HG03196 (cell line): ENCODE measurements around the gene PTPRN2.
"Not testable (repeated sequence)": the region's sequence is repeated elsewhere in the genome, so short reads cannot be mapped to it uniquely, and the experiment has no call there.

ENCODE experiments used
- ATAC-seq: cut with Tn5 transposase; IDR thresholded peaks from one replicate; pipeline ENCODE4 v1.9.1; 2021; ENCODE audit not compliant: unreplicated experiment

PTPRN2 gene

DNA sequence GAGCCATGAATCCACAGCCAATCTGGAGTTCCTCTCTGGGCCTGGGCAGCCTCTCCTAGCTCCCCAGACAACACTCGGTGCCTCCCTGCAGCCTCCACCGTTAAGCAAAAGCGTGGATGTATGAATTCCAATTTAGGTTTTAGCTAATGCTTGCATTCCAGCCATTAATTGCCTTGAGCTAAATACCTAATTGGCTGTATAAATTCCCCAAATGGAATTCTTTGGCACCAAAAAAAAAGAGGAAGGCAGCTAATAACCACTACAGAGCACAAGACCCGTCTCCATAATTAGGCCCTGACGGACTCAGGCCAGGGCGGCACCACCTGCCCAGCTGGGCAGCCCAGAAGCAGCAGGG, 140.5 kb downstream of the PTPRN2 start:
- no peak for ATAC-seq

DNA sequence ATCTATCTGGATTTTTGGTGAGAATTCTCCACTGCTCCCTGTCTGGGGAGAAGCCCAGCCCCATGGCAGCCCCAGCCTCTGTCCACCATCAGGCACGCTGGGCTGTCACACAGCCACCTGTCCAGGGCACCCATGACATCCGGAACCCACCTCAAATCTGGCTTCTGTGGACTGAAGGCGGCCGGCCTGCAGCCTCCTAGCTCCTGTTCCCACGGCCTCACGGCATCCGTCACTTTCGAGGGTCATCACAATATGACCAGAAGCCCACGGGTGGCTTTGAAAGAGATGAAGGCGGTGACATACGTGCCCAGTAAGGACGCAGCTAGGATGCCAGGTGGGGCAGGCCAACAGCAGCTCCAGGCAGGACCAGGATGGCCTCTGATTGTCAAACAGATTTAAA, 140.9 kb downstream of the PTPRN2 start:
- ATAC-seq, result no peak

DNA sequence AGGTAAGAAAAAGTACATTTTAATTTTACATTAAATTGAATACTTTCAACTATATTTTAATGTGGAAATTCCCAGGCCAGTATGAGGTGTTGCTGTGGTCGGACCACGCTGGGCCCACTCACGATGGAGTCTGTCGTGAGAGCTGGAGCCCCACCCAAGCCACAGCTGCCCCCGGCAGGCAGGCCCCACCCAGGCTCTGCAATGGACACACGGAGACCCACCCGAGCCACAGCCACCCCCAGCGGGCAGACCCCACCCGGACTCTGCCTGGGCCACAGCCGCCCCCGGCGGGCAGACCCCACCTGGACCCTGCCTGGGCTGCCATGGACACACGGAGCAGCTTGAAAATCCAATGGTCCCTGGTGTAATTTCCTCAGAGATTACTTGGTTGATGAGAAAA, 141.3 kb downstream of the PTPRN2 start:
- ATAC-seq, result no peak

DNA sequence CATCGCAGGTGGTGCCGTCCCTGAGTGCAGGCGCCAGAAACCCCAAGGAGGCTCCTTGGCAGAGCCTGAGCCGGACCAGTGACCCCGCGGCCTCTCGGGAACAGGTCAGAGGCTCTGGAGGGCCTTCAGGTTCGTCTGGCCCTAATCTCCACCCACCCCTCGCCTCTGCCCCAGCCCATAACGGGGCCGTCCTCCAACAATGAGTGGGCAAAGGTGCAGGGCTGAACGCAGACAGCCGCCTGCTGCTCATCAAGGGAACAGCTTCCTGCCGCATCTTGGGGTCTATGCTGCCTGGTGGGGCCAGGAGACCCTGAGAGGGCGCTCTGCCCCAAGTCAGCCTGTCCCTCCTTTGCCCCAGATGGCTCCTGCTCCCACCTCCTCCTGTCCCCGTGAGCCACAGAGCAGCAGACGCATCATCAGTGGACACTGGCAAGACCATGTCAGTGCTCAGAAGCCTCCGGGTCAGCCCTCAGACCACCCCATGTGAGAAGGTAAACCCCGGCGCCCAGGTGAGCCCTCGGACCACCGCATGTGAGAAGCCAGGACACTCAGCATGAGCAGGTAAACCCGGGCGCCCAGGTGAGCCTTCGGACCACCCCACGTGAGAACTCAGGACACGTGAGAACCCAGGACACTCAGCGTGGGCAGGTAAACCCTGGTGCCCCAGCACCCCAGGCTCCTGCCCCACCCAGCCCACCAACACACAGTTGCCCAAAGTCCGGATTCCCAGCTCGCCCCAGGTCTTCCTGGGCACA, 142.0 kb downstream of the PTPRN2 start:
- no peak for ATAC-seq

DNA sequence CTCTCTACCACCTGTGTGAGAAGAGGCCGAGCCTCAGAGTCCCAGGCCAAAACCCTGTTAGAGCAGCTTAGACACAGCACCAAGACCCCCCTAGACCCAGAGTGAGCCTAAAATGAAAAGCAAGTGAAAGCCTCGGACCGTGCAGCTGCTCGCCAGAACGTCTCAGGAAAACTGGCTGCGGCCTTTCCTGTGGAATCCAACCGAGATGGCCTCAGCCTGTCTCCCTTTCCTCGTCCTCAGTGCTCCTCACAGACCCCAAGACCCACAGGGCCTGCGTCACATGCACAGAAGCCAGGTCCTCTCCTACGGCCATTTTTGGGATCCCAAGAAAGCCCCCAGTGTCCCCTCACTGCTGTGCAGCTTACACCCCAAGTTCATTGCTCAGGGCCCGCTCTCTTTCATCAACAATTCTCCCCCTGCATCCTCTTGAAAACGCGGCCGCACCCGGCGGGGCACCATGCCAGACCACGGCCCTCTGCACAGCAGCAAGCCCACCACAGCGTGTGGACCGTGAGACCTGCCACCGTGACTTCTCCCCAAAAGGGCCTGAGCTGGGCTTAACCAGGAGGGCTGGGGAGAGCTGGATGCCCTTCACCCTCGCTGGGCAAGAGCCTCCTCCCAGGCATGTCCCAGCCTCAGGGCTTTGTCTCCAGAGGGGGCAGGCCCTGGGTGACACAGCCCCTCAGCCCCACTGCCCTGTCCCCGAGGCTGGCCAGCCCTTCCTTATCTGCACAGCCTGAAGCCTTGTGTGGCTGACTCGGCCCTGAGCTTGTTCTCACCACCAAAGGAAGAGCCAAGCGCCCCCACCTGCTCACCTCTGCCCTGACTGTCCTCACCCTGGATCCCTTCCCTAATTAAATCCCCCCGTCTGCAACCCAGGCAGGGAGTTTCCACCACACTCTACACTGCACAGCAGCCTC, 142.9 kb downstream of the PTPRN2 start:
- no peak for ATAC-seq

DNA sequence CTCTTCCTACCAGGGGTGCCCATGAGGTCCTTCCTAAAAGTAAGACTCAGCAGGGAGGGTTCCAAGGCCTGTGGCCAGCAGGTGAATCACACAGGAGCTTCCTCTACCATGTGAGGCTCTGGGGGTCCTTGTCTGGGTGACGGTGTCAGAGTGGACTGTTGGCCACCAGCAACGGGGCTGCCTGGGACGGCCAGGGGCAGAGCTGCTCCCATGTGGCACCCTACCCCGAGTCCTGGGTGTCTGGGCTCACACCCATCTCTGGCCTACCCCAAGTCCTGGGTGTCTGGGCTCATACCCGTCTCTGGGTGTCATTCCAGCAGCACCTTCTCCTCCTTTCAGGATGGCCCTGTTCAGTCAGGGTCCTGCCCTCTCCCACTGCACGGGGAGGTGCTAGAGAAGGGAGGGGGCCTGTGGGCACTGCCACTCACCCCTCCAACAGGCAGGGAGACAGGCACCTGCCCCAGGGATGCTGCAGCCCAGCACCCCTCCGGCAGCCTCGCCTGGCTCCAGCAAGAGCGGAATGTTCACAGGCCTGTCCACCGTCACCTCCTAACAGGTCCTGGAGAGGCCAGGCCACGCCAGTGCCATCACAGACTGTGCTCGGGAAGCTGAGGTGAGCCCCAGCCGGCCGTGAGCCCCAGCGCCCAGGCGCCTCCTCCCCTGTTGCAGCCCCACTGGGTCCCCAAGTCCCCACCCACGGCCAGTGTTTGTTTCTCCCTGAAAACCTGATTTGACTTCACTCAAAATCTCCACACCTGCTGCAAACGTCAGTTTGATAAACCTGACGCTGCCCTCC, 143.7 kb downstream of the PTPRN2 start:
- ATAC-seq, result no peak

DNA sequence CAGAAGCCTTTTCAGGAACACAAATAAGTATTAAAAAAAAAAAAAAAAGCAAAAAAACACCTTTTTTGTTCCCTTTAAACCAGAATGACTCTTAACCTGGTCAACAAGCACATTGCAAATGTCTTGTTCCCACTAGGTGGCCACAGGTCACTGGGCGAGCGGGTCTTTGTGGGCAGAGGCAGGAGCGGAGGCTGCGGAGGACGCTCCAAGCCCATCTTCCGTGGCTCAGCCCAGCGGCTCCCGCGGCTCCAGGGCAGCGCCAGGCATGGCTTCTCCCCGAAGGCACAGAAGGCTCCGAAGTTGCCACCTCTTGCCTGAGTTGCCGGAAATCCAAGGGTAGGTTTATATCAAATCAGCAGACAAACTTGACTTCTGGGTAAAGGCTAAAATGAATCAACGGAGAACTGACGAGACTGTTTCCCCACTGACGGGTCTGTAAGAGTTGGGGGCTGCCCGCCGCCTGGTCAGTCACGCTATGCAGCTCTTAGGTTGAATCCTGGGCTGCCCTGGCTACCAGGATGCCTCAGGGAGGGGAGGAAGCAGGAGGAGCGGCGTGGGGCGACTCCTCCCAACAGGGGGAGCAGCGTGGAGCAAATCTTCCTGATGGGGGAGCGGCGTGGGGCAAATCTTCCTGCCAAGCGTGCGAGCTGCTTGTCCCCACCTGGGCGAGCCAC, 144.5 kb downstream of the PTPRN2 start:
- ATAC-seq, result no peak

DNA sequence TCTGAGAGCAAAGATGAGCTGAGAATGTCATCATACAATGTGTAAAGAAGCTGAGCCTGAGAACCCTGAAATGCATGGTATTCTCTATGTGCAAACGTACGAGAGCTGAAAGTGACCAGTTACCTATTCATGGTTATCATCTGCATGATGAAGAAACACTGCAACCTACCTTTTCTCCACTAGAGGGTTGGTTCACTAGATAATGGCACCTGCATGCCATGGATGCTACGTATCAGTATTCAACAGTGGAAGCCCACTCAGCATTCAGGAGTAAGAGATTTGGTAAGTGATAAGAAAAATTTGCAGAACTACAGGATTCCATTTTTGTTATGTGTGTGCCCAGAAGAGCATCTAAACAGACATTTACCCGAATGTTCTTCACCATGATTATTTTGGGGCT, 145.4 kb downstream of the PTPRN2 start:
- no peak for ATAC-seq

DNA sequence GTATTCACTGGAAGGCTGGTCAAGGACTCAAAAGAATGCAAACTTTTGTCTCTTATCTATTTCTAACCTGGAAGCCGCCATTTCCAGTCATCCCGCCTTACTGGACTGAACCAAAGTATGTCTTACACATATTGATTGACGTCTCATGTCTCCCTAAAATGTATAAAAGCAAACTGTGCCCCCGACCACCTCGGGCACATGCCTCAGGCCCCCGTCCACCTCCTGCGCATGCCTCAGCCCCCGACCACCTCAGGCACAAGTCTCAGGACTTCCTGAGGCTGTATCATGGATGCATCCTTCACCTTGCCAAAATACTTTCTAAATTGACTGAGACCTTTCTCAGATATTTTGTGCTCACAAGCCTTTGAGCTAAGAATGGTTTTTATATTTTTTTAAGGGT, 148.6 kb downstream of the PTPRN2 start:
- ATAC-seq, result no peak

DNA sequence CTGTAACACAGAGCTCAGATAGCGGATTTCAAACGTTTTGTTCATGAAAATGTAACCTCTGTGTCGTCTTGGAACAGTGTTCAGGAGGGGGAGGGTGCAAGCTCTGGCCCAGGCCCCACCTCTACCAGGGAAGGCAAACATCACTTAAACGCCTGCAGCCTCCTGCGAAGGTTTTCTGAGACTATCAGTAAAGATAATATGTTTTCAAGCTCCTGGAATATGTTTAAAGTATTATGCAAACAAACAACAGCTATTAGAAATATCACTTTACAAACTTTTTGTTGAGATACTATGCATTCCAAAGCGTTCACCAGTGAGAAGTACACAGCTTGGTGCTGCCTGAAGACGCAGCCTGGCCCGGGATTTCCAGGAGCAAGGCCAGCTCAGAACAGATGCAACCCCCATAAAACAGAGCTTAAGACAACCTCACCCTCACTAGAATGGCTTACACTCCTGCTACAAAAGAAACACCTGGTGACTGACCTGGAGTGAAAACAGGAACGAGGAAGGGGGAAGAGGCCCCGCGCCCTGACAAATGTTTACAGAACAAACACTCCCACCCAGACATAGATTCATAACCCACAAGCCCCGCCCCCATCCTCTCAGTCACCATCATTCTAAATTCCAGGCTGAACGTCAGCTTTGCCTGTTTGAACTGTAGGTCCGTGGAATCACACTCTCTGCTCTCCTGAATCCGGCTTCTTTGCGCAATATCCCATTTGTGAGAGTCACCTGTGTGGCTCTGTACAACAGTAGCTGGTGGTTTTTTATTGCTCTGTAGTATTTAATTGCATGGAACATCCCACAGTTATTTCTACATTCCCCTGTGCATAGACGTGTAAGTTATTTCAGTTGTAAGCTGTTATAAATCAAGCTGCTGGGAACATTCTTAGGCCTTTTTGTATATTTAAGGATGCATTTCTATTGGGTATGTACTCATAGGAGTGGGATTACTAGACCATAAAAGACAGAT, 155.0 kb downstream of the PTPRN2 start:
- no peak for ATAC-seq

DNA sequence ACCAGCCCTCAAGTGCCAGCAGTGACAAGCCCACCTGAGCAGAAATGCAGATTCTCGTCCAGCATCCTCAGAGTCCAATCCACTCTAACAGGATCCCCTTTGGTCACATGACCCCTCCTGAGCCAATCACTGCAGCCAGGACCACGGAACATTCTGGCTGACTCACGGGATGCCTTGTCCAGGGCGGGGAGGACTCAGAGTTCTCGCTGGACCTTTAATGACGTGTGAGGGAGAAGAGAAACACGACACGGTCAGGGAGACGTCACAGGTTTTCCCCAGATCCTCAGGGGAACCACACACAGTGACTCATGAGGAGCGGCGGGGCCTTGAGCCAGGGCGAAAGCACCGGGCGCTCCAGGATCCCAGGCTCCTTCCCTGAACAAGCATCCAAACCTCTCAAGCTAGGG, 155.7 kb downstream of the PTPRN2 start:
- ATAC-seq, result no peak

DNA sequence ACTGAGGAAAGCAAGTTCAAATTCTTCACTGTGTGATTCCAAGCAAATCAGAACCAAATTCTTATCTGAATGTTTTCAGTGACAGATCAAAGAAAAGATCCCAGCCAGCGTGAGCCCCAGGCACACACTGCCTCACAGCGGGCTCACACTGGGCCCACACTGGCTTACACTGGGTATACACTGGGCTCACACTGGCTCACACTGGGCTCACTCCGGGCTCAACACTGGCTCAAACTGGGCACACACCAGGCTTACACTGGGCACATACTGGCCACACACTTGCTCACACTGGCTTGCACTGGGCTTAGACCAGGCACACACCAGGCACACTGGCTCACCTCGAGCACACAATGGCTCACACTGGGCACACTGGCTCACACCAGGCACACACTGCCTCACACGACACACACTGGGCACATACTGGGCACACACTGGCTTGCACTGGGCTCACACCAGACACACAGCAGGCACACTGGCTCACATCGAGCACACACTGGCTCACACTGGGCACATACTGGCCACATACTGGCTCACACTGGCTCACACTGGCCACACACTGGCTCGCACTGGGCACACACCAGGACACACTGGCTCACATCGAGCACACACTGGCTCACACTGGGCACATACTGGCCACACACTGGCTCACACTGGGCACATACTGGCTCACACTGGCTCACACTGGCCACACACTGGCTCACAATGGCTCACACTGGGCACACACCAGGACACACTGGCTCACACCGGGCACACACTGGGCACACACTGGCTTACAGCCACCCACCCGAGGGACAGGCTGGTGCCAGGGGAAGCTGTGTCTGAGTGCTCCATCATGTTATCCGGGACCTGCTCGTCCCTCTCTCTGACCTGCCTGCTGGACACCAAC, 156.3 kb downstream of the PTPRN2 start:
- ATAC-seq, result no peak

DNA sequence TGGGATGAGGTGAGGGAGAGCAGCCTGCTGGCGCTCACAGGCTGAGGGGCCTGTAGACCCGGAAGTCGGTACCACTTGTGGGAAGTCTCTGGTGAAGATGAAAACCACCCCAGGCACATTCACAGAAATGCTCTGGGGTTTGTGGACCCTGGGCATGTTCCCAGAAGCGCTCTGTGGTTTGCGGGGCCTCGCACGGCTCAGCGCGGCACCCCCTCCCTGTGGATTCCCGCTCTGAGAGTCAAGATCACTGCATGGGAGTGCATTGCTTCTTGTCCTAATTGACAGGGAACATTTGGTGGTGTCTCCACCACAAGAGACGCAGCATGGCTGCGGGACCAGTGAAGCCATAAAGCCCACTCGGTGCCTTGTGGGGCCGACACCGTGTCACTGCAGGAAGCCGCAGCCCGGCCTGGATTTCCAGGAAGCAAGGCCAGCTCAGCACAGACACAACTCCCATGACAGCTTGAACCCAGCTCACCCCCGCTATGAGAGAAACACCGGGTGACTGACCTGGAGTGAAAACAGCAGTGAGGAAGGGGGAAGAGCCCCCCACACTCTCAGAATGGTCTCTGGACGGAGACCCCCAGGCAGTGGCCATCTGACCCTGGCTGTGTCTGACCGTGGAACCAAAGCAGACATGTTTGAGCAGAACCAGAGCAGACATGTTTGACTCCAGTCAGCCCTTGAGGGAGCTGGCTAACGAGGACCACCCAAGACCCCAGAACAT, 157.2 kb downstream of the PTPRN2 start:
- ATAC-seq, result no peak

DNA sequence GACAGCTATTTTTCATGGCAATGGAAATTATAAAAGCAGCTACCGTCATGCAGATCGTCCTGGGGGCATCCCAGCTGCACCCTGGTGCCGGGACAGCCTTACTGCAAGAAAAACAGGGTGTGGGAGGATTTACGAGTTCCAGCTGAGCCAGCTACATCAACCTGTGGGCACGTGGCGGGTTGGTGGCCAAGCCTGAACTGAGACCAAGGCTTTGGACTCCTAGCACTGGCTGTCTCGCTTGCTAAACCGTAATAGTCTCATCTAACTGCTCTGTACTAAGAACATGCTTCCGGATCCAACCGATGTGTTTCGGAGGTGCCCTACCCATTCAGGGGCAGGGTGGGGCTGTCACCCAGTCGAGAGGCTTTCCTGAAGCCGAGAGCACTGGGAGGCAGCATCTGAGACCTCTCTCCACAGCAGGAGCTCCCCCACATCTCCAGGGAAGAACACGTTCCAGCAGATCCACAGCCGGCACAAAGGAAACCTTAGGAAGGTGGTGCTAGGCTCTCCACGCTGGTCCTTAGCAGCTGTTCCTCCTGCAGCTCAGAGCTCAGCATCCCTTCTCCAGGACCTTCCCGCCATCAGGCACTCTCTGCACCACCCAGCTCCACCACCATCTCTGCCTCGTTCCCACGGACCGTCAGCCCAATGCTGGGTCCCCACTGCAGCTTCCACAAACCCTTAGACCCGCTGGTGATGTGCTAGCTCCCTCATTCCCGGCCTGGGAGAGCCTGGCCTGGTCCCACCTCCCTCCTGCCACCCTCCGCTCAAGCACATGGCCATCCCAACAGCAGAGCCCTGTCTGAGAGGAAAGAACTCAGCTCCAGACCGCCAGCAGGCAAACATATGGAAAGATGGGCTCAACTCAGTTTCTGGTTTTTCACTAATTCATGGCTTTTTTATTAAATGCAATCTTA, 158.5 kb downstream of the PTPRN2 start:
- ATAC-seq, result no peak

DNA sequence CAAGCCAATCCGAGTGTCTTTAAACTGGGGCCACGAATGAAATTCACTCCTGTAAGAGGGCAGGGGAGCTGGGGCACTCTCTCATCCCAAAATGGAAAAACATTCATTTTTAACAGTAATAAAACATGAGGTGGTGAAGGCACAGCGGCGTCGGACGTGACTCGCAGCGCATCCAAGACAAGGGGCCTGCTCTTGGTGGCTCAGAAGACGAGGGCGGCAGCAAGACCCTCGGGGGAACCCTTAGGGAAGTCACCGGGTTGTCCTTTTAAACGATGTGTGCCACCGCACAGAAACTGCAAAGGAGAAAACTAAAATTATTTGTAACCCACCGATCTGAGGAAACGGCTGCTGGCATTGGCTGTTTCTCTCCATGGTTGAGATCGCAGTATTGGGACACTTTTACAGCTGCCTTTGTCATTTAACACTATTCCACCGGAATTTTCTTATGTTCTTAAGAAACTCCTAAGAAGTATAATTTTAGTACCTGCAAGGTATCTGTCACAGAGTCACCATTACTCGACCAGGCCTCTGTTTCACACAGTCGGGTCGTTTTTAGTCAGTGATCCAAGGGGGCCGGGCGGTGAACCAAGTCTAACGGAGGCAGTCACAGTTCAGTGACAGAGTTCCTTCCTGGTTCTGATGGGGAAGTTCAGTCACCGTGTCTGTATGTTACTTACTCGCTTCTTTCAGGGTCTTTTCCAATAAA, 159.3 kb downstream of the PTPRN2 start:
- no peak for ATAC-seq

DNA sequence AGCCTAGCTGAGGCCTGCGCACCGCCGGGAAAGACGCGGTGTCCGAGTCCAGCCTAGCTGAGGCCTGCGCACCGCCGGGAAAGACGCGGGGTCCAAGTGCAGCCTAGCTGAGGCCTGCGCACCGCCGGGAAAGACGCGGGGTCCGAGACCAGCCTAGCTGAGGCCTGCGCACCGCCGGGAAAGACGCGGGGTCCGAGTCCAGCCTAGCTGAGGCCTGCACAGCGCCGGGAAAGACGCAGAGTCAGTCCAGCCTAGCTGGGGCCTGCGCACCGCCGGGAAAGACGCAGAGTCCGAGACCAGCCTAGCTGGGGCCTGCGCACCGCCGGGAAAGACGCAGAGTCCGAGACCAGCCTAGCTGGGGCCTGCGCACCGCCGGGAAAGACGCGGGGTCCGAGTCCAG, 161.9 kb downstream of the PTPRN2 start:
- ATAC-seq, result not testable (repeated sequence)

DNA sequence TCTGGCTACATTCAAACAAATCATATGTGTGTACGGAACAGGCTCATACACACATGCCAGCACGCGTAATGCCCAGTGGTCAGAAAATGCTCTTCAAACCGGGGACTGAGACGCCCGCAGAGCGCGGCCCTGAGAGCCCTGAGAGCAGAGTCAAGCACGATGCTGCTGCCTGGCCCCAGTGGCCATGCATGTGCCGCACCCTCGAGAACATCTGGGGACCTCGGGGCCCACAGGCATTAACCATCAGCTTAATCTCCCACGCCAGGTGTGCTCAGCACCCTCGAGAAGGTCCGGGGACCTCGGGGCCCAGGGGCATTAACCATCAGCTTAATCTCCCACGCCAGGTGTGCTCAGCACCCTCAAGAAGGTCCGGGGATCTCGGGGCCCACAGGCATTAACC, 163.1 kb downstream of the PTPRN2 start:
- ATAC-seq, result no peak
